Caki2 (cell line): ENCODE data around the gene NBPF4. TPM values are rescaled to one million over a fixed set of nuclear protein-coding genes. Genes with fewer than 3 reads are reported as not detected.
"Not testable (repeated sequence)": the region's sequence is repeated elsewhere in the genome, so short reads cannot be mapped to it uniquely, and the experiment has no call there.

Experiments used
- DNase-seq: peaks from one replicate; pipeline ENCODE4 v3.0.0-alpha.2; 2015; ENCODE audit warnings: low read depth
- in situ Hi-C: cut with HindIII; loops from 2 replicates; pipeline ENCODE4 v1.10.0; 2016; ENCODE audit warnings: low sequenced_read_pairs, low pct_unique_long_range_greater_than_20kb, mixed read lengths
- total RNA-seq: library from RNA; depleted of rRNA; stranded (reverse); fragments of >200 nt; shearing (Covaris generic); gene quantifications from 2 replicates; pipeline ENCODE4 v1.2.3, GENCODE V29; 2014; ENCODE audit warnings: low replicate concordance

The NBPF4 gene
- total RNA-seq, 1 experiment from 2014 or later: not detected

GRCh38 chr1:108216028-108216890 is 27.6 kb downstream of the NBPF4 start:
- in situ Hi-C loops, DNase-seq: not testable (repeated sequence)

- DNase-seq: peak; percentile 15
- in situ Hi-C loops: not testable (repeated sequence)
These were observed 29.0 kb downstream of the NBPF4 start for GRCh38 chr1:108214641-108215465.

- in situ Hi-C loops: no loop called here
- no peak for DNase-seq
These were observed 32.9 kb downstream of the NBPF4 start for GRCh38 chr1:108211014-108211413.

- in situ Hi-C loops: no loop called here
These were observed 34.3 kb downstream of the NBPF4 start for GRCh38 chr1:108209456-108210108.

GRCh38 chr1:108208724-108209446 is 35.0 kb downstream of the NBPF4 start:
- in situ Hi-C loops: no loop called here
- no peak for DNase-seq

More at GRCh38 chr1:108209456-108210108, 34.3 kb downstream of the NBPF4 start:
- DNase-seq: no peak

- DNase-seq, in situ Hi-C loops: not testable (repeated sequence)
These were observed 40.3 kb downstream of the NBPF4 start for GRCh38 chr1:108203582-108203981.

GRCh38 chr1:108201687-108202086 is 42.2 kb downstream of the NBPF4 start:
- no peak for DNase-seq
- in situ Hi-C loops: no loop called here

- peak; percentile 52 for DNase-seq
- in situ Hi-C loops: no loop called here
These were observed 43.2 kb downstream of the NBPF4 start for GRCh38 chr1:108200687-108201051.

- in situ Hi-C loops: no loop called here
- DNase-seq: peak; percentile 82
These were observed 43.8 kb downstream of the NBPF4 start, which contains the start of gene SLC25A24 for GRCh38 chr1:108199781-108200686. TSS of gene SLC25A24 (minus strand) at chr1:108200343. CDS start at chr1:108200138, 205 bp downstream.

GRCh38 chr1:108199201-108199691 is 44.6 kb downstream of the NBPF4 start:
- in situ Hi-C loops: no loop called here
- peak; percentile 51 for DNase-seq

- DNase-seq: no peak
- in situ Hi-C loops: no loop called here
These were observed 49.8 kb downstream of the NBPF4 start for GRCh38 chr1:108194051-108194450.

GRCh38 chr1:108193333-108193732 is 50.5 kb downstream of the NBPF4 start:
- in situ Hi-C loops: no loop called here
- no peak for DNase-seq

GRCh38 chr1:108192581-108192980 is 51.3 kb downstream of the NBPF4 start:
- in situ Hi-C loops: no loop called here
- DNase-seq: no peak

GRCh38 chr1:108190686-108191416 is 53.0 kb downstream of the NBPF4 start:
- in situ Hi-C loops: no loop called here
- DNase-seq: no peak

GRCh38 chr1:108190001-108190634 is 53.8 kb downstream of the NBPF4 start:
- no peak for DNase-seq
- in situ Hi-C loops: no loop called here

- no peak for DNase-seq
- in situ Hi-C loops: no loop called here
These were observed 55.1 kb downstream of the NBPF4 start for GRCh38 chr1:108188801-108189200.
